HL-60/S4 (cell line): Measurements from ENCODE around the gene FCER2.

Experiments used
- in situ Hi-C: fragments of 300-500 bp; cut with MboI; formaldehyde crosslinking; loops from 2 replicates; pipeline ENCODE4 v1.14.3; 2022; ENCODE audit warnings: low sequenced_read_pairs

FCER2 gene

DNA sequence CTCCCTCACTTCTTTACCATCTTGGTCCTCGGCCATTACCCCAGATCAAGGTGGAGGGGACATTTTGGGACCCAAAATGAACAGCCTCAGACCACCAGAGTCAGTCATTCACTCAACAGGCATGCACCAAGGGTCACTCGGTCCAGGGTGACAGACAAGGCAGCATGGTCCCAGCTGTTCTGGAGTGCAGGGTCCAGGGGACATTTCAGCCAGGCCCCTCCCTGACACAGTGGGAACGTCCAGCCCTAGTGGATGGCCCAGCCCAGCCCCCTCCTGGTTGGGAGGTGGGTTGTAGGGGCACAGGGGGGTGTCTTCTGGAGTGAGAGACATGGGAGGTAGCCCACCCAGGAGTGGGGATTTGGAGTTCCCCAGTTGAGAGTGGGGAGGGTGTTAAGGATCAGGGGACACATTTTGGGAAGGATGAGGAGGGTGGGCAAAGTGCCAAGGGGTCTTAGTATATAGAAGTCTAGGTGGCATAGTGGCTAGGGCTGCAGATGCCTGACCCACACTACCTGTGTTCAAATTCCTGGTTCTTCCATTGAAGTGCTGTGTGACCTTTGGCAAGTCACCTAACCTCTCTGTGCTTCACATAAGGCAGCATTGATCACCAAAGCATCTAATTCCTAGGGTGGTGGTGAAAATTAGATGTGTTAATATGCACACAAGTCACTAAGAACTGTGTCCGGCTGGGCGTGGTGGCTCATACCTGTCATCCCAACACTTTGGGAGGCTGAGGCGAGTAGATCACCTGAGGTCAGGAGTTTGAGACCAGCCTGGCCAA is 2.5 kb upstream of the FCER2 start:
- in situ Hi-C loops = no loop called here

DNA sequence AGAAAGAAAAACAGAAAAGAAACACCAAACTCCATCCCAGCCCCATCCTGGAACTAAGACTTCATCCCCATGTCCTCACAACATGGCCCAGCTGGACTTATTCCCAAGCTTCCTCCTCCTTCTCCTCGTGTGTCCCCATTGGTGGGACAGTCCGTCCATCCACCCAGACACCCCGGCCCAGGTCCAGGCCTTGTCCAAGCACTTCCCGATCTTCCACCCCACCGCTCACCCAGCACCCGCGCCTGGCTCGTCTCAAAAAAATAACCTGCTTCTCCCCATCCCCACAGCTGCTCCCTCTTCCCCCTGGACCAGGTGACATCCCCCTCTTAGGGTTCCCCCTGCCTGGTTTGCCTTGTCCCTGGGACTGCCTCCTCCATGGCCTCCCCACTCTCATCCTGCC is 1.4 kb upstream of the FCER2 start:
- in situ Hi-C loops = no loop called here

DNA sequence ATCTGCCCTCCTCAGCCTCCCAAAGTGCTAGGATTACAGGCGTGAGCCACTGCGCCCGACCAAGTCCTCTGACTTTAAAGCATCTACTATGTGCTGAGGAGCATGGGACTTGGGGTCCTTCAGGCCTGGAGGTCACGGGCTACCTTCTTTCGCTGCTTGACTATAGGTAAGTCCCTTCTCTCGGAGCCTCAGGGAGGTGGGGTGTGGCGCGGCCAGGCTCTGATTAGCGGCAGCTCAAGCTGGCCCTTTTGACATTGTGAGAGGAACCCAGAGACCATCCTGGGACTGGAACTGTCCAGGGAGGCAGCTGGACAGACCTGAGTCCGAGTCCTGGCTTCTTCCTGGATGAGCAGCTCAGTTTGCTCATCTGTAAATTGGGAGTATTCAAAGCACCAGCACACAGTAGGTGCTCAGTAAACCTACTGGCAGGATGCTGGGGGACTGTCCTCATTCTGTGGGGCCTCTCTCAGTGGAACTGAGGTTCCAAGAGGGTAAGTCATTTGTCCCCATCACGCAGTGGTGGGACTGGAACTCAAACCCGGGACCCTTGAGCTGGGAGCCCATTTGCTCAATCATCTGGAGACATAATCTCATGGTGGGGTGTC is 780 bp downstream of the FCER2 start:
- in situ Hi-C loops = no loop called here

DNA sequence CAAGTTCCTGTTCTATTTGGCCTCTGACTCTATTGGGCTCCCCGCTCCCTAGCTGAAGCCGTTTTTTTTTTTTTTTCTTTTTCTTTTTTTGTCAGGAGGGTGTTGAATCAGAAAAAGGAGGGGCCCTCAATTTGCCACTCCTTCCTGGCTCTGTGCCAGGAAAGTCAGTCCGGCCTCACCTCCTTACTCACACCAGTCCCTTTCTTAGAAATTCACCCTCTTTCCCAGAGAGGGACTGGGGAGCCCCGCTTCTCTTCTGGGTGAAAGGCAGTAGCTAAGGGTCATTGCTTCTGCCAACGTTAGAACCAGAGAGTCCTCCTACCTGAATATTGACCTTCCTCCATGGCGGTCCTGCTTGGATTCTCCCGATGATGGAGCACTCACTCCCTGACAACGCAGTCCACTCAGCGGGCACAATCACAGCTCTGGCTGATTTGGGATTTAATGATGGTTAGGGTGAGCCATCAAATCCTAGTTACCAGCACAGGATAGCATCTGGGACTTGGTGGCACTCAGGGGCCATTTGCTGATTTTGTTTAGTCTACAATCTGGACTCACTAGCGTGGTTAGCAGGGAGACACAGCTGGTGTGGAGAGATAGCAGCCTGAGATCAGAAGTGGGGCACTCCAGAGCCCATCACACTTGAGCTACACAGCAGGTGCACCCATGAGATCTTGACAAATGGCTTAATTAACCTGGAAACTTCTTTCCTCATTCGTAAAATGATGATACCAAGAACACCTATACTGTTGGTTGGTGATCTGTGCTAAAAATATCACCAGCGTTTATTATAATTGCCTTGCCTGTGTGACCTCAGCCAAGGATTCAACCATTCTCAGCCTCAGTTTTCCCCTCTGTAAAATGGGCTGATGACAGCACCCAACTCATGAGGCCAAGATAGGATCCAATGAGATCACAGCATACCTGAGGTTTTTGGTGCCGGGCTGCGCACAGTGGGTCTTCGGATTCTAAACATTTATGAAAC is 2.2 kb downstream of the FCER2 start:
- in situ Hi-C loops = no loop called here

DNA sequence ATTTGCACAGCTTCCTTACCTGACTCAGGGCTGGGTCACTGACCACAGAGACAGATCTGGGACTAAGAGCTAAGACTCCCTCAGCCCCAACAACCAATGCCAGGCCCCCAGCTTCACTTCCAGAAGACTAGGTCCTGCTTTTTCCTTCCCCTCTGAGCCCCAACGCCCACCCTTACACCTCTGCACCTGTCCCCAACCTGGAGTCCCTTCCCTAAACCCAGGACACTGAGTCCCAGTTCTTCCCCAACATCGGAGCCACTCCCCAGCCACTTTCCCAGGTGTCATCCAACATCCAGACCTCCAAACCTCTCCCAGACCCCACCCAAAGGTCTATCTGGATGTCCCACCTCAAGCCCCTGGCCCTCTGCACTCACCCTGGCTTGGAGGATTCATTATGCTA is 2.9 kb downstream of the FCER2 start:
- in situ Hi-C loops = no loop called here

DNA sequence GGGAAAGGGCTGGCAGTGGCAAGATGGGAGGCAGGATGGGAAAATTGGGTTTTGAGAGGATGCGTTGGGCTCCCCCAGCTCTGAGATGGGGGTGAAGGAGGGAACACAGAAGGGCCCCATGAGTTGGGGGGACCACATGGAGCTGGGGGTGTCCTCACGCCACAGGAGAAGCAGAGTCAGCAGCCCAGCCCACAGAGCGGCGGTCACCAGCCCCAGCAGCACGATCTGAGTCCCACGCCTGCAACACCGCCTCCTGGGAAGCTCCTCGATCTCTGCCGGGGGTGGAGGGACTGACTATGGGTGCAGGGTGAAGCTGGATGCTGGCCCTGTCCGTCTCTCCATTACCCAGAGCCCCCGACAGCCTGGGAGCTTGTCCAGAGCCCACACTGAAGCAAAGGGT is 3.3 kb downstream of the FCER2 start:
- in situ Hi-C loops = no loop called here

DNA sequence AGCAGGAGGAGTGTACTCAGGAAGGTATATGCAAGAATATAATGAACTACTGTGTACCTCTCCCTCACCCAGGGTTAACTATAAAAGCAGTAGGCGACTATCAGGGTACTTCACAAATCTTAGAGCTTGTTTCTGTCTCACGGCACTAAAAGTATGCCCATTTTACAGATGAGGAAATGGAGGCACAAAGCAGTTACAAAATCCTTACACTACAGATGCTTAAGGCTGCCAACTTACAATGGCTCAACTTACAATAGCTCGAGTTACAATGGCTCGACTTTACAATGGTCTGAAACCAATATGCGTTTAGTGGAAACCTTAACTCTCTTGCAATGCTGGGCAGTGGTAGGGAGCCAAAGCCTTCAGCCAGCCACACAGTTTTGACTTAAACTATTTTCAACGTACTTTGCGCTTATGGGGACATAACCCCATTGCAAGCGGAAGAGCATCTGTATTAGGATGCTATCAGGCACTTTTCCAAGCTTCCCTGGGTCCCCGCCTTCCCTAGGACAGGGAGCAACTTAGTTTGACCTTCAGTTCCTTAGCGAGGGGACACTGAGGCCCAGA is 4.1 kb downstream of the FCER2 start:
- in situ Hi-C loops = no loop called here

DNA sequence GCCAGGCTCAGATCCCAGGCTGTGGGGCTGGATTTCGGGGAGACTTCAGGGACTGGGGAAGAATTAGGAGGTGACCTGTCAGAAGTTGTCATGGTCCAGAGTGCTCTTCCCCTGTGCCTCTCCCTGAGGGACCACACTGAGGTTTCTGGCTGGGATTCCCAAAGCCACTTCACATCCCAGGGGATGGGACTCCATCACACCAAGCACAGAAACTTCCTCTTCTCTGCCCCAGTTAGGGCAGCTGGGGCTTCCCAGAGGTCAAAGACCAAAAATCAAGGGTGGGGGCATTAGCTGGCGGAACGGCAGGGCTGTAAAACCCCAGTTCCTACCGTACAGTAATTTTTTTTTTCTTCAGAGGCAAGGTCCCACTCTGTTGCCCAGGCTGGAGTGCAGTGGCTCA is 7.4 kb downstream of the FCER2 start:
- in situ Hi-C loops = no loop called here

DNA sequence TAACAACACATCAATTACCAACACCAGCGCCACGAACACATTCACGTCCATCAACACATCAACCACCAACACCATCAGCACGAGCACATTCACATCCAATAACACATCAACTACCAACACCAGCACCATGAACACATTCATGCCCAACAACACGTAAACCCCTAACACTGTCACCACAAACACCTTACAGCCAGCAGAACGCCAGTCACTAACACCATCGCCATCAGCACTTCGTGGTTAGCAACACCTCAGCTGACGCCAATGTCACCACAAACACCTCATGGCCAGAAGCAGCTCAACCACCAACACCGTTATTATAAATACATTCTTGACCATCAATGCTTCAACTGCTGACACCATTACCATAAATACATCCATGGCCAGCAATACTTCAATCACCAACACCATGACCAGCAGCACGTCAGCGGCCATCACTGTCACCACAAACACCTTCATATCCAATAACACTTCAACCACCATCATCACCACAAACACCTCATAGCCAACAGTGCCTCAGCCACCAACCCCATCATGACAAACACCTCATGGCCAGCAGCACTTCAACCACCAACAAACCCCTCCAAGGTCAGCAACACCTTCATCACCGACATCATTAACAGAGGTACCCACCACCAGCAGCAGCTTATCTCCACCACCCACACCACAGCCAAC is 9.4 kb downstream of the FCER2 start:
- in situ Hi-C loops = no loop called here

DNA sequence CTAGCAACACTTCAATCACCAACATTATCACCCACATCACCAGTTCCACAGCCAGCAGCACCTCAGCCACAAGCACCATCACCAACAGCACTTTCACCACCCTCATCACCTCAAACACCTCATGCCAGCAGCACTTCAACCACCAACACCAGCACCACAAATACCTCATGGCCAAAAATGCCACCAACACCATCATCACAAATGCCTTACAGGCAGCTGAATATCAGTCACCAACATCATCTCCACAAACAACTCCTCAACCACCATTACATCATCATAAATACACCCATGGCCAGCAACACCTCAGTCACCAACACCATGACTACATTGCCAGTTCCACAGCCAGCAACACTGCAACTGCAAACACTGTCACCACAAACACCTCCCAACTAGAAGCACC is 10.4 kb downstream of the FCER2 start:
- in situ Hi-C loops = no loop called here

DNA sequence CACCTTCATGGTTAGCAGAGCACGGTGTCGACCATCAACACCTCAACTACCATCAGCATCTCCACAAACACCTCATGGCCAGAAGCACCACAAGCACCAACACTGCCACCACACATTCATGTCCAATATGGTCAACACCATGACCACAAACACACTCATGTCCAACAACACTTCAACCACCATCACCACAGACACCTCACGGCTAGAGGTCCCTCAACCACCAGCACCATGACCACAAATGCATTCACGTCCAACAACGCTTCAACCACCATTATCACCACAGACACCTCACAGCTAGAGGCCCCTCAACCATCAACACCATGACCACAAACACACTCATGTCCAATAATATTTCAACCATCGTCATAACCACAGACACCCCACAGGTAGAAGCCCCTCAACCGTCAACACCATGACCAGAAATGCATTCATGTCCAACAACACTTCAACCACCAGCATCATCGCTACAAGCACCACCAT is 11.1 kb downstream of the FCER2 start:
- in situ Hi-C loops = no loop called here

DNA sequence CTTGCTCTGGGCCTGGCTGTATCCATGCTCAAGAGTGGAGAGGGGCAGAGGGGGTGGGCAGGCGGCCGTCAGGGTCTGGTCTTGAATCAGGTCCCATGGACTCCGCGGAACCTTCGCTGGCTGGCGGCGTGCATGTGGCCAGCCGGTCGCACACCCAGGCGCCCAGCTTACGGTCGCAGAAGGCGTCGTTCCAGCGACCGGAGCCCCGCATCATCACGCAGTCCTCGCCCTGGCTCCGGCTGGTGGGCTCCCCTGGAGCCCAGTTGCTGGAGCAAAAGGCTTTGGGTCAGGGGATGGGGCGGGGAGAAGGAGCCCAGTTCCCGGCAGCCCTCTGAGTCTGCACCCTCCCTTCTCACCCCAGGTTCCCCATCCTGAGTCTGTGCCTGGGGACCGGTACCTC is 12.8 kb downstream of the FCER2 start:
- in situ Hi-C loops = loop anchor here (10.0 kb wide), 2 partner anchors 106 to 114 kb away; no protein-coding TSS in a partner anchor

DNA sequence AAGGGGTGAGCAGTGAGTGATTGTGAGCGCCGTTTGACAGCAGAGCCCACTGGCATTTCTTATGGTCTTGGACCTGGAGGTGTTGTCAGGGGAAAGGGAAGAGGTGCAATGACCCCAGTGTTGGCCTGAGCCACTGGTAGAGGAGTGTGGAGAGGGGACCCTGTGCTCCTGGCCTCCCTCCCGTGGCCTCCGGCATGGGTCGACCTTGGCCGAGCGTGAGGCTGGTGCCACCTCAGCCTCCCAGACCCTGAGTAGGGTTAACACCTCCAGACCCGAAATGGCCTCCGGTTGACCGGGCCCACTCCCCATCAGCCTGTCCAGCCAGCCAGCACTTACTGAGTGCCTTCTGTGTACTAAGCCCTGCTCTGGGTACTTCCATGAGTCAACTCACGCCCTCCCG is 14.8 kb downstream of the FCER2 start:
- in situ Hi-C loops = loop anchor here (10.0 kb wide), 2 partner anchors 108 to 112 kb away; no protein-coding TSS in a partner anchor

DNA sequence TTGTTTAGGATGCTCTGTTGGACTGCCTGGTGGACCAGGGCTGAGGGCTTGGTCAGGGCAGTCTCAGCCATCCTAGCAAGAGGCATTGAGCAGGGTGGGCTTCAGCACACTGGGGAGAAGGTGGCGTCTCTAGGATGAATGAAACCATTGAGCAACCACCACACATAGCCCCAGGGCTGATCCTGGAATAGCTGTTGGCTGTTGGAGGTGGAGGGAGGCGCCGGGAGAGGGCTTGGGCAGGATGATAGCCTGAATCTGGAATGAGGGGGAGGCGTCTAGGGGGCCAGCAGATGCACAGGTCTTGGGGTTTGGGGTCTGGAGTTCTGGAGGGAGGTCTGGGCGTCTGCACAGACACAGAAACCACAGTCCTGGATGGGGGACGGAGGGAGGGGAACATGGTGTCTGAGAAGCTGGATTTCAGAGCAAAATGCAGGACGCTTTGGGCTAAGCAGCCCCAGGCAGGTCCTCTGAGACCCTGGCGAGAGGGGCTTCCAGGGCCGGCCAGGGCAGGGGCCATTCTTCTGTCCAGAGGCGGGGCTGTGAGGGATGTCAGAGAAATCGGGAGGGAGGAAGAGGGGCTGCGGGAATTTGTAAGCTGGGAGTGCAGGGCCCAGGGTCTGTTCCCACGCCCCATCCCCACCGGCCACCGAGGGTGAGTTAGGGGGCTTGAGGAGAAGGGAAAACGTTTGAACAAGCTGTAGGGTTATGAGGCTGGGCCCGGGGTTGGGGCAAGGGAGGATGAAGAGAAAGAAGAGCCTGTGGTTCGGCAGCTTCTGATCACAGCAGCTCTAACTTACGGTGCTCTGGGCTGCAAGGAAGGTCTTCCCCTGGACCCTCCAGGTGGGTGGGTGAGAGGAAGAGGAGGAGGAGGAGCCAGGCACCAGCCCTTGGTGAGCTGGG is 16.1 kb downstream of the FCER2 start:
- in situ Hi-C loops = loop anchor here (10.0 kb wide), 2 partner anchors 109 to 111 kb away; no protein-coding TSS in a partner anchor

DNA sequence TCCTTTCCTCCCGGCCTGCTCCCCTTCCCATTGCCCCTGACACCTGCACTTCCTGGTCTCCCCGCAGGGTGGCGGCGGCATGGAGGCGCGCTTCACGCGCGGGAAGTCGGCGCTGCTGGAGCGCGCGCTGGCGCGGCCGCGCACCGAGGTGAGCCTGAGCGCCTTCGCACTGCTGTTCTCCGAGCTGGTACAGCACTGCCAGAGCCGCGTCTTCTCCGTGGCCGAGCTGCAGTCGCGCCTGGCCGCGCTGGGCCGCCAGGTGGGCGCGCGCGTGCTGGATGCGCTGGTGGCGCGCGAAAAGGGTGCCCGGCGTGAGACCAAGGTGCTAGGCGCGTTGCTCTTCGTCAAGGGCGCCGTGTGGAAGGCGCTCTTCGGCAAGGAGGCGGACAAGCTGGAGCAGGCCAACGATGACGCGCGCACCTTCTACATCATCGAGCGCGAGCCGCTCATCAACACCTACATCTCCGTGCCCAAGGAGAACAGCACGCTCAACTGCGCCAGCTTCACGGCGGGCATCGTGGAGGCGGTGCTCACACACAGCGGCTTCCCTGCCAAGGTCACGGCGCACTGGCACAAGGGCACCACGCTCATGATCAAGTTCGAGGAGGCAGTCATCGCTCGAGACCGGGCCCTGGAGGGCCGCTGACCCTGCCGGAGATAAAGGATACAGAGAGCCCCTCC is 19.6 kb downstream of the FCER2 start:
- in situ Hi-C loops = loop anchor here (10.0 kb wide), 2 partner anchors 108 to 112 kb away; no protein-coding TSS in a partner anchor

DNA sequence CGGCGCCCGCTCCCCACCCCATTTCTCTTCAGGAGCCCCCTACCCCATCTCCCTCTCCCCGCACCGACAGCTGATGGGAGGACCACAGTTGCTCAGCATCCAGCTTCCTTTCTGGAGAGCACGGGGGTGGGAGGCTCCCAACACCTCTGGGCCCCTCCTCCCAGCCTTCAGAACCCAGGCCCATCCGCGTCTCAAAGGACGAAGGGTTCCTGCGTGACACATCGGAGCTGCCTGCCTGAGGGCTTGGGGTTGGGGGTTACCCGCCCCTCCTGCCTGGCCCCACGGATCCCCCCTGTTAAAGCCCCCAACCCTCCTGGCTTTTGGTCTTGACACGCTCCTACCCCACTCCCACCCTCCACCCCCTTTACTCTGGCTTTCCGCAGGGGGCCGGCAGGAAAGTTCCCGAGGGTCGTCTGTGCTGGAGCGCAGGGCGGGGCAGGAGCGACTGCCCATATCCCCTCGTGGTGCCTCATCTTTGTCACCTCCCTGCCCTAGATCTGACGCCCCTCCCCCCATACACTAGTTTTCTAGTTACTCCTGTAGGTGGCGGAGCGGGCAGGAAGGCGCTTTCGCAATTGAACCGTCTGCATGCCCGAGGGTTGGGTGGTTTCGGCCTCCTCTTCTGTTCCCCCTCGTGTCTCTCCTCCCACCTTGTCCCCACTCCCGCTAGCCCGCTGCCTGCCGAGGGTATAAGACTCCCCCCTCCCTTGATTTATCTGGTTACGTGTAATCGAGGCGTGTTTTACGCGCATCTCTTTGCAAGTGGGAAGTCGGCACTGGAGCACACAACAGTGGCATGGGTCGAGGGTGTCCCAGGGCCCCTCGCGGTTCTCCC is 20.4 kb downstream of the FCER2 start:
- in situ Hi-C loops = loop anchor here (10.0 kb wide), 2 partner anchors 107 to 113 kb away; no protein-coding TSS in a partner anchor

DNA sequence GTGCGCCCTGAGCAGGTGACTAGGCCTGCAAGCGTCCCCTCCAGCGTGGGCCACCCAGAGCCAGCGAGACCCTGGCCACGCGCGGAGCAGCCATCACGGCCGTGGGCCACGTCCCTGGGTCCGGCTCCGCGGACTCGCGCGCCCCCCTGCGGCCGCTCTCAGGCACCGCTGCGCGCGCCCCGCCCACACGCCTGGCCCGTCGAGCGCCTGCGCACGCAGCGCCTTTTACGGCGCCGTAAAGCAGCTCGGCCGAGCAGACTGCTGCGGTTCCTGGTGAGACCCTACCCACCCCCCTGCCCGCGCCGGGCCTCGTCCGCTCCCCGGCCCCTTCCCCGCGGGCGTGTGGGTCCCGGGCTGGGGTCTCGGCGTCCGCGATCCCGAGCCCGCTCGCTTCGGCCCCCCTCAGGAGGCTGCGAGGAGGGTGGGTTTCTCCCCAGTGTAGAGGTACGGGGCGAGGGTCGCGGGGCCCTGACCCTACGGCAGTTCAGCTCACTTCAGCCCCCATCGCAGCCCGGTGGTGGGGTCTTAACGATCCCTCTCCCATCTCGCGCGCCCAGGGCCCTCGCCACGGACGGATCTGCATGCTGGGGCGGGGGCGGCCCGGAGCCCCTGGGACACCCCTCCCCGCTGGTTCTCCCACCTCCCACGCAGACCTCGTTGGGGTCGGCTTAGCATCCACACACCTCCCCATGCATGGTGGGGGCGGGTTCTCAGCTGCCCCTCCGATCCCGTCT is 21.2 kb downstream of the FCER2 start, which contains the start of gene TRAPPC5:
TSS of gene TRAPPC5 (plus strand) at position 228 of the 734 bp plus-strand sequence. CDS start 1,421 bp downstream, outside the sequence.
- in situ Hi-C loops = loop anchor here (10.0 kb wide), 2 partner anchors 106 to 114 kb away; no protein-coding TSS in a partner anchor
